ENCODE results near the gene CNRIP1.

The CNRIP1 gene

DNA sequence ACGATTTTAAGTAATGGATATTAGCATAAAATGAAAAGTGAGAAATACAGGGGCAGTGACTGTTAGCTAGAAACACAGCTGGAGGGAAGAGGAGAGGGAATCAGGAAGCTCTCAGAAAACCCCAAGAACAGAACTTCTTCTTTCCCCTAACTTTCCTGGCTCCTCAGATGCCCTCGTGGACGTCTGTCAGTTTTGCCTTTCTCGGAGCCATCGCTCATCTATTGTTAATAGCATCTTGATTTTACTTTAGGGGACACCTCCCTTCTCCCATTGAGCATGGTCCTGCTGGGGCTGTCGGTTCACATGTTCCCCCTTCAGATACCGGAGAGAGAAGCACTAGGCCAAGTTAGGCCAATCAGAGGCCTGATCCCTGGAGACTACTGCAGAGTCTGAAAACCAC is 43.0 kb upstream of the CNRIP1 start:
- H3K9me3 ChIP-seq (replicated peaks in 1 of 2; ENCODE audit: control insufficient read depth in 2 of 2, insufficient read depth in 1 of 2, low read depth in 1 of 2, low read length in 2 of 2), result no peaks in the 10 kb centered on the region
- no peak overlapping the region for H4K8ac ChIP-seq (ENCODE audit: low read depth, low read length)
- no peak overlapping the region for H2BK120ac ChIP-seq (ENCODE audit: low read depth, low read length)
- H3K27me3 ChIP-seq (ENCODE audit: control insufficient read depth in 3 of 3, insufficient read depth in 3 of 3, low read depth in 1 of 3, low read length in 3 of 3), result no peaks in the 10 kb centered on the region
- H2AK5ac ChIP-seq (ENCODE audit: low read depth, low read length), result no peak overlapping the region
- H4K91ac ChIP-seq (ENCODE audit: low read depth, low read length, poor library complexity), result no peak overlapping the region
- no peak overlapping the region for H3K18ac ChIP-seq (ENCODE audit: low read length)
- H3K79me1 ChIP-seq (ENCODE audit: low read depth, low read length), result no peaks in the 10 kb centered on the region
- H2AFZ ChIP-seq (ENCODE audit: low read length), result peak overlapping the region; percentile 86
- H2BK15ac ChIP-seq (ENCODE audit: low read length), result no peak overlapping the region
- no peak overlapping the region for H2BK12ac ChIP-seq (ENCODE audit: low read length)
- H3K4me3 ChIP-seq (ENCODE audit: low read length in 2 of 2), result no peak overlapping the region
- WGBS, 2 donors (ENCODE audit: extremely low coverage in 2 of 2, insufficient read length in 2 of 2, insufficient replicate concordance in 1 of 2), result no CpG with 5 or more reads among the region's 7 CpGs
- H3K36me3 ChIP-seq (replicated peaks in 1 of 2; ENCODE audit: control insufficient read depth in 2 of 2, insufficient read depth in 2 of 2, low read length in 2 of 2), result no peaks in the 10 kb centered on the region
- H3K4me1 ChIP-seq (ENCODE audit: control insufficient read depth in 2 of 2, insufficient read depth in 1 of 2, low read depth in 1 of 2, low read length in 2 of 2), result no peaks in the 10 kb centered on the region
- H3K4me2 ChIP-seq (ENCODE audit: insufficient read depth, low read length, poor library complexity, severe bottlenecking), result no peak overlapping the region
- H3K4ac ChIP-seq (ENCODE audit: low read length), result no peak overlapping the region
- no peak overlapping the region for H3K23ac ChIP-seq (ENCODE audit: low read depth, low read length, poor library complexity)
- no peak for DNase-seq (ENCODE audit: low spot score)
- no peak overlapping the region for H3K9ac ChIP-seq (ENCODE audit: low read depth, low read length, poor library complexity)
- H3K14ac ChIP-seq (ENCODE audit: low read length), result no peak overlapping the region
- H2BK5ac ChIP-seq (ENCODE audit: low read length), result no peak overlapping the region
- no peak overlapping the region for H3K27ac ChIP-seq (replicated peaks; ENCODE audit: low read length)

DNA sequence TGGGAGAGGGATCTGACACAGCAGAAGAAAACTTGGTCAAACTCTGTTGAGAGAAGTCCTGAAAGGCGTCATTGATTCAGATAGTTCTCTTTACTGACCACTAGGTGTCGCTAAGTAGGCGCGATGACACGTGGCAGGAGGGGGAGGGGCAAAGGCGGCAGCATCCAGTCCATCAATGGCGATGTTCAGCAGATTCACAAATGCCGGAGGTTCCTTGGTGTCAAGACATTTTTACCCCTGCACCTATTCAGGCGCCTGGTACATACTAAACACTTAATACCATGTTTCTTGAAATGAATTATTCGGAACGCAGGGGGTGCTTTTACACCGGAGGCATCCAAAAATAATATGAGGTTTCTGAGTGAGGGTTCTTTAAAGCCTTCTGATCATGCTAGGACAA is 42.3 kb upstream of the CNRIP1 start:
- Histone ChIP-seq H2BK15ac (ENCODE audit: low read length) (no peak overlapping the region), H3K4me1 (ENCODE audit: control insufficient read depth in 2 of 2, insufficient read depth in 1 of 2, low read depth in 1 of 2, low read length in 2 of 2) (no peaks in the 10 kb centered on the region), H2BK12ac (ENCODE audit: low read length) (no peak overlapping the region)

DNA sequence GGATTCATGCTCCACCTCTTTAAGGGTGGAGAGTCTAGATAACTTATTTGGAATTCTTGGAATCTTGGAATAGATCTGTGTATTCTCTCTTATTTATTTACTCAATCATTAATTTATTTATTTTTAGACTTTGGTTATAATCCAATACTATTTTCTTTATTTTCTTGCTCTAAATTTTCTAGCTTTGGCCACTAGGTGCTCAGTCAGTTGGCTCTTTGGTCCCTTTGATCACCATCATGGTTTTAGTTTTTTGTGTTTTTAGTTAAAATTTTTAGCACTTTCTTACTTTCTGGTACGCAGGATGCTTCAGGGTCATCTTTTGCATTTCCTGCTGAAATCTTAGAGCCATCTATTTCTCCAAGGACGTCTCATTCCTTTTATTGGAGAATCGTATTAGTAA is 40.1 kb upstream of the CNRIP1 start:
- Histone ChIP-seq H3K27ac (replicated peaks; ENCODE audit: low read length) (no peak overlapping the region), H2BK12ac (ENCODE audit: low read length) (no peak overlapping the region), H4K8ac (ENCODE audit: low read depth, low read length) (no peak overlapping the region), H2BK120ac (ENCODE audit: low read depth, low read length) (no peak overlapping the region), H3K4me1 (ENCODE audit: control insufficient read depth in 2 of 2, insufficient read depth in 1 of 2, low read depth in 1 of 2, low read length in 2 of 2) (no peaks in the 10 kb centered on the region), H3K4me3 (ENCODE audit: low read length in 2 of 2) (no peak overlapping the region), H3K9ac (ENCODE audit: low read depth, low read length, poor library complexity) (no peak overlapping the region), H2BK5ac (ENCODE audit: low read length) (no peak overlapping the region), H2BK15ac (ENCODE audit: low read length) (no peak overlapping the region), H3K4me2 (ENCODE audit: insufficient read depth, low read length, poor library complexity, severe bottlenecking) (no peak overlapping the region), H3K79me1 (ENCODE audit: low read depth, low read length) (no peaks in the 10 kb centered on the region), H3K4ac (ENCODE audit: low read length) (no peak overlapping the region), H3K27me3 (ENCODE audit: control insufficient read depth in 3 of 3, insufficient read depth in 3 of 3, low read depth in 1 of 3, low read length in 3 of 3) (no peaks in the 10 kb centered on the region), H3K9me3 (replicated peaks in 1 of 2; ENCODE audit: control insufficient read depth in 2 of 2, insufficient read depth in 1 of 2, low read depth in 1 of 2, low read length in 2 of 2) (no peaks in the 10 kb centered on the region), H2AK5ac (ENCODE audit: low read depth, low read length) (no peak overlapping the region), H2AFZ (ENCODE audit: low read length) (no peak overlapping the region), H3K23ac (ENCODE audit: low read depth, low read length, poor library complexity) (no peak overlapping the region), H3K18ac (ENCODE audit: low read length) (no peak overlapping the region), H4K91ac (ENCODE audit: low read depth, low read length, poor library complexity) (no peak overlapping the region), H3K36me3 (replicated peaks in 1 of 2; ENCODE audit: control insufficient read depth in 2 of 2, insufficient read depth in 2 of 2, low read length in 2 of 2) (no peaks in the 10 kb centered on the region), H3K14ac (ENCODE audit: low read length) (no peak overlapping the region)
- no CpG with 5 or more reads among the region's 3 CpGs for WGBS, 2 donors (ENCODE audit: extremely low coverage in 2 of 2, insufficient read length in 2 of 2, insufficient replicate concordance in 1 of 2)
- DNase-seq (ENCODE audit: low spot score), result no peak

More for the DNA sequence above, 42.3 kb upstream of the CNRIP1 start:
- Histone ChIP-seq H3K9ac (ENCODE audit: low read depth, low read length, poor library complexity) (no peak overlapping the region), H2AK5ac (ENCODE audit: low read depth, low read length) (no peak overlapping the region), H4K91ac (ENCODE audit: low read depth, low read length, poor library complexity) (no peak overlapping the region), H2AFZ (ENCODE audit: low read length) (peak overlapping the region; percentile 86), H3K4me3 (ENCODE audit: low read length in 2 of 2) (no peak overlapping the region), H3K79me1 (ENCODE audit: low read depth, low read length) (no peaks in the 10 kb centered on the region), H3K14ac (ENCODE audit: low read length) (no peak overlapping the region), H3K4ac (ENCODE audit: low read length) (no peak overlapping the region), H3K27ac (replicated peaks; ENCODE audit: low read length) (no peak overlapping the region), H3K18ac (ENCODE audit: low read length) (no peak overlapping the region), H3K27me3 (ENCODE audit: control insufficient read depth in 3 of 3, insufficient read depth in 3 of 3, low read depth in 1 of 3, low read length in 3 of 3) (no peaks in the 10 kb centered on the region), H3K4me2 (ENCODE audit: insufficient read depth, low read length, poor library complexity, severe bottlenecking) (no peak overlapping the region), H2BK5ac (ENCODE audit: low read length) (no peak overlapping the region), H3K36me3 (replicated peaks in 1 of 2; ENCODE audit: control insufficient read depth in 2 of 2, insufficient read depth in 2 of 2, low read length in 2 of 2) (no peaks in the 10 kb centered on the region), H3K9me3 (replicated peaks in 1 of 2; ENCODE audit: control insufficient read depth in 2 of 2, insufficient read depth in 1 of 2, low read depth in 1 of 2, low read length in 2 of 2) (no peaks in the 10 kb centered on the region), H4K8ac (ENCODE audit: low read depth, low read length) (no peak overlapping the region), H2BK120ac (ENCODE audit: low read depth, low read length) (no peak overlapping the region), H3K23ac (ENCODE audit: low read depth, low read length, poor library complexity) (no peak overlapping the region)
- no CpG with 5 or more reads among the region's 12 CpGs for WGBS, 2 donors (ENCODE audit: extremely low coverage in 2 of 2, insufficient read length in 2 of 2, insufficient replicate concordance in 1 of 2)
- DNase-seq (ENCODE audit: low spot score), result peak; percentile 40

DNA sequence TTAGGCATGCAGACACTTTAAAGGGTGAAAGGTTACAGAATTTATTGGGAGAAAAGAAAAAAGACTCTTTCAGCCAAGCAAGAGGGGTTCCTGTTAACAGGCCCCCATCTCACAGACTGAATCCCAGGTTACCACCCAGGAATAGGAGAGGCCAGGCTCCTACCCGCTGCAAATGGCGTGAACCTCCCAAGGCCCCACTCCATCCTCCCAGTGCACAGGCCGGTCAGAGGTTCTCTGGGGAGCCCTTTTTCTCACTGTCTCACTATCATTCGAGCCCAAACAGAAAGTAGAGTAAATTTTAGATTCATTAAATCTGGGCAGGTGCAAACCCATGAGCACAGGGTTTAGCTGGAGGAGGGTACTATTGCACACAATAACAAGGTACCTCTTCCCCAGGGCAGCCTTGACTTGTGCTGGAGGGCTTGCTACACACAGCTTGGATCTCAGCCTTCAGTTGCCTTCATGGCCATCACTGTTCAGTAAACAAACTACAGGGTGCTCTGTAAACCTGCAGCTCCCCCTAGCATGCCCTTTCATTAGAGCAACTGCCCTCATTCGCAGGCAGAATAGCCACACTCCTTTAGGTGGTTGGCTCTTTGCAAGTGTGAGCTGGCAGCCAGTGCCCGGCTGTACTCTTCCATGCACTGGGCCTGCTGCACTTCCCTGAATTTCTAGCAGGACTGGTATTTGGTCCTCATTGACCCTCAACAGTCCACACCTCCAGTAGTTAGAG is 38.0 kb upstream of the CNRIP1 start:
- Histone ChIP-seq H3K36me3 (replicated peaks in 1 of 2; ENCODE audit: control insufficient read depth in 2 of 2, insufficient read depth in 2 of 2, low read length in 2 of 2) (no peaks in the 10 kb centered on the region), H3K4me2 (ENCODE audit: insufficient read depth, low read length, poor library complexity, severe bottlenecking) (no peak overlapping the region), H3K18ac (ENCODE audit: low read length) (no peak overlapping the region), H3K4me3 (ENCODE audit: low read length in 2 of 2) (no peak overlapping the region), H2BK5ac (ENCODE audit: low read length) (no peak overlapping the region), H3K9ac (ENCODE audit: low read depth, low read length, poor library complexity) (no peak overlapping the region), H4K8ac (ENCODE audit: low read depth, low read length) (no peak overlapping the region), H2BK120ac (ENCODE audit: low read depth, low read length) (no peak overlapping the region), H3K23ac (ENCODE audit: low read depth, low read length, poor library complexity) (no peak overlapping the region), H2BK12ac (ENCODE audit: low read length) (no peak overlapping the region), H4K91ac (ENCODE audit: low read depth, low read length, poor library complexity) (no peak overlapping the region), H3K4me1 (ENCODE audit: control insufficient read depth in 2 of 2, insufficient read depth in 1 of 2, low read depth in 1 of 2, low read length in 2 of 2) (no peaks in the 10 kb centered on the region), H3K79me1 (ENCODE audit: low read depth, low read length) (no peaks in the 10 kb centered on the region), H3K9me3 (replicated peaks in 1 of 2; ENCODE audit: control insufficient read depth in 2 of 2, insufficient read depth in 1 of 2, low read depth in 1 of 2, low read length in 2 of 2) (no peaks in the 10 kb centered on the region), H3K4ac (ENCODE audit: low read length) (no peak overlapping the region), H3K27me3 (ENCODE audit: control insufficient read depth in 3 of 3, insufficient read depth in 3 of 3, low read depth in 1 of 3, low read length in 3 of 3) (no peaks in the 10 kb centered on the region), H2AK5ac (ENCODE audit: low read depth, low read length) (no peak overlapping the region), H3K14ac (ENCODE audit: low read length) (no peak overlapping the region), H2AFZ (ENCODE audit: low read length) (peak overlapping the region; percentile 70), H2BK15ac (ENCODE audit: low read length) (no peak overlapping the region), H3K27ac (replicated peaks; ENCODE audit: low read length) (no peak overlapping the region)
- no CpG with 5 or more reads among the region's 6 CpGs for WGBS, 2 donors (ENCODE audit: extremely low coverage in 2 of 2, insufficient read length in 2 of 2, insufficient replicate concordance in 1 of 2)
- peak; percentile 20 for DNase-seq (ENCODE audit: low spot score)

Data from neuronal stem cell (in vitro differentiated cells).